Measurements from ENCODE around the gene PIK3R5. TPM values are rescaled to one million over a fixed set of nuclear protein-coding genes. Genes with fewer than 3 reads are reported as not detected.
"Not testable (repeated sequence)": the region's sequence is repeated elsewhere in the genome, so short reads cannot be mapped to it uniquely, and the experiment has no call there.

PIK3R5 gene
- total RNA-seq, 1 donor from 2014 or later: not detected

DNA sequence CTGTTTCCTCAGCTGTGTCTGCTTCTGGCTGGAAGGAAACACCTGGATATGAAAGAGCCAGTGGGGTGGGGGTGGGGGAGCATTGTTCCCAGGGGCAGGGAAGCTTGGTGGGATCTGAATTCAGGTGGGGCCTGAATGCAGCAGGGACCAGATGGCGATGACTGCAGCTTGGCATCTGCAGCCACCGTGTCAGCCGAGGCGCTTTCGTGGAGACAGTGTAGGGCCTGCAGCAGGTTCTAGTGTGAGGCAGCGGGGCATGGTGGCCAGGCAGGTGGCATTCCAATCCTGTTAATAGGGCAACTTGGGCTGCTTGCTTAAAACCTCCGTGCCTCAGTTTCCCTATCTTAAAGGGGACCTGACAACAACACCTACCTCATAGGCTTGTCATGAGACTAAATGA, 99.7 kb downstream of the PIK3R5 start:
- no peak for DNase-seq (ENCODE audit: low read depth)

DNA sequence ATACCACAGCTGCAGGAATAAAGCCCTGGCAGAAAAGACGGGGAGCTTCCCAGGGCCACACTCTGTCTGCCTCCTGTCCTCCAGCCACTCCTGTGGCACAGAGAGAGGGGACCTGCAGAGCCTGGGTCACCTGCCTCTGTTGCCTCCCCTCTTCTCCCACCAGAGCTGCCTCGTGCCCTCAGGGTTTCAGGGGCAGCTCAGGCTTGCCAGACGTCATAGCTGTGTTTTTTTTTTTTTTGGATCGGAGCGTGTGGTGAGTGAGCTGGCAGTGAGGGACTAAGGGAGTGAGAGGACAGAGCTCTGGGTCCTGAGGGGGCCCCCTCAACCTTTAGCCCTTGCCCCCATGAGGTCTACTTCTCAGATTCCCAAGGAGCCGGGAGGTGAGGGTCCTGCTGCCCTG, 100.1 kb downstream of the PIK3R5 start:
- no peak for DNase-seq (ENCODE audit: low read depth)

DNA sequence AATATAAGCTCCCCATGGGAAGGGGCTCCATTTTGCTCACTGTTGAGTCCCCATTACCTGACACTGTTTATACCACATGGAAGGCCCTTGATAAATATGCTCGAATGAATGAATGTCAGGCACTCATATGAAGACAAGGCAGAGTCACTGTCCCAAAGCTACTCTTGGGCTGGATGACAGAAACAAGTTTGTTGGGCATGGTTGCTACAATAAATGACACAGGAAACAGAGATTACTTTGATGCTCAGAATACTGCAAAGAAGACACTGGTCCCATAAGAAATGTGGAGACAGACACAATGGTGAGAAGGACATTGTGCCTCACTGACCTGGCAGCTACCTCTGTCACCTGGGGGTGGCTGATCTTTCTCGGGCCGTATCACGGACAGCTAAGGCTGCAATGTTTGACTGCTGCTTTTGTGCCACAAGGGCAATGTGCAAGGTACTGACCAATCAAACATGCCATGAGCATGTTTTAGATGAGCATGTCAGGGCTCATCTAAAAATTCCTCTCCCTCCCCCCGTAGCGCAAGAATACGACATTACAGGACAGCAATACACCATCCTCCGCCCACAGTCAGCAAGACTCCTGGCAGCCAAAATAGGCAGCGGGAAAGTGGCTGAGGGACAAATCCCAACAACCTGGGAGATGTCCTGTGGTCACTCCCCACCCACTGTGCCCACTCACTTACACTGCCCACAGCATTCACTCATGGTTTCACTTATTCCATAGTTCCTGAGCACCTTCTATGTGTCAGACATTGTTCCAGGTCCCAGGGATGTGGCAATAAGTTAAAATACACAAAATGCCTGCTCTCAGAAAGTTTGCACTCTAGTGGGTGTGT, 103.1 kb downstream of the PIK3R5 start:
- DNase-seq (ENCODE audit: low read depth): no peak

DNA sequence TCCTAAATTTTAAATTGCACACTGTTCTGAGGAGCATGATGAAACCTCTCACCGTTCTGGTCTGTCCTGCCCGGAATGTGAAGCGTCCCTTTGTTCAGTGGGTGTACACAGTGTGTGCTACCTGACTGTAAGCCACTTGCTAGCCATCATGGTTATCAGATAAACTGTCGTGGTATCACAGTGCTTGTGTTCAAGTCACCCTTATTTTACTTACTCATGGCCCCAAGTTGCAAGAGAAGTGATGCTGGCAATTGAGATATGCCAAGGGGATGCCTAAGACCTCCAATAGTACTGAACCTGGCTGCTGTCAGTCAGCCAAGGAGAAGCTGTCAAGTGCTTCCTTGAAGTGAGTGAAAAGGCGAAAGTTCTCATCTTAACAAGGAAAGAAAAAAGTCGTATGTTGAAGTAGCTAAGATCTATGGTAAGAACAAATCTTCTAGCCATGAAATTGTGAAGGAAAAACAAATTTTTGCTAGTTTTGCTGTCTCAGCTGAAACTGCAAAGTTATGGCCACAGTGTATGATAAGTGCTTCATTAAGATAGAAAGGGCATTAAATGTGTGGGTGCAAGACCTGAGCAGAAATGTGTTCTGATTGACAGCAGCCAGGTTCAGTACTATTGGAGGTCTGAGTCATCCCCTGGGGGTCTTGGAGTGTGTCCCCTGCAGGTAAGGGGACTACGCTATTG, 103.9 kb downstream of the PIK3R5 start:
- no peak for DNase-seq (ENCODE audit: low read depth)

DNA sequence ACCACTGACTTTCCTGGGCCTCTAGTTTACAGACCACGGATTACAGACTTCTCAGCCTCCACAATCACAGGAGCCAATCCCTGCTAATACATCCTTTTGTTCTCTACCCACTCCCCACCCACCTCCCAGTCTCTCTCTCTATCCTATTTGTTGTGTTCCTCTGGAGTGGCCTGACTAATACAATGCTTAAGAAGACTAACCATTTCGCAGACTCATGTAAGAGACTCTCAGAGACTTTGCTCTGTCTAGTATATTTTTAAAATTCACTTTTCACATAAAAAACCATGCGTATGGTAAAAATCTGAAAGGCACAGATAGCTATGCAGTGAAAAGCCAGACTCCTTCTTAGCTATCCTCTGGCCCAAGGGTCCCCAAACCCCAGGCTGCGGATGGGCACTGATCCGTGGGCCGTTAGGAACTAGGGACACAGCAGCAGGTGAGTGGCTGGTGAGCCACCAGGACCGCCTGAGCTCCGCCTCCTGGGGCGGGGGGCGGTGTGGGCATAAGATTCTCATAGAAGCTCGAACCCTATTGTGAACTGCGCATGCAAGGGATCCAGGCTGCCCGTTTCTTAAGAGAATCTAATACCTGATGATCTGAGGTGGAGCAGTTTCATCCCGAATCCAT, 105.6 kb downstream of the PIK3R5 start:
- DNase-seq (ENCODE audit: low read depth): no peak

DNA sequence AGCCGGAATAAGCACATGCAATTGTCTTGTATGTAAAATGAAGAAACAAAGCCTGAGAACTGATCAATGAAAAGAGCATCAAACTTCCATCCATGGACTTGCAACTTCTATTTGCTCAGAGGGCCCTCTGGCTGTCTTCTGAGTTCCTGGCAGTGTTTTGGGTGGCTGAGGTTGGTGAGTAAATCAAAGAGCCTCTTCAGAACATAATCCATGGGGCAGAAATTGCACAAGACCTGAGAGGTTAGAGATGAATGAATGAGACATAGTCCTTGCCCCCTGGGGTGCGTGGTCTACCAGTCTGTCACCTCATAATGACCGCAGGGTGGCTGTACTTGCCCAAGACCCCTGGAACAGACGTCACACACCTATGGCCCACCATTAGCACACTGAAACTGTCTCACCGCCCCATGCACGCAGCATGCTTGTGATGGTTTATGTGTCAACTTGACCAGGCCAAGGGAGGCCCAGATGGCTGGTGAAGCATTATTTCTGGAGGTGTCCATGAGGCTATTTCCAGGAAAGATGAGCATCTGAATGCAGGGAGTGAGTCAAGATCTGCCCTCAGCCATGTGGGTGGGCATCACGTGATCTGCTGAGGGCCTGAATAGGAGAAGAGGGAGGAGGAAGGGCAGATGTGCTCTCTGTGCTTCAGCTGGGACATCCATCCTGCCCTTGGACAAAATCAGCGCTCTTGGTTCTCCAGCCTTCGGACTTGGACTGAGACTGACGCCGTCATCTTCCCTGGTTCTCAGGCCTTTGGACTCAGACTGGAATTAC, 106.3 kb downstream of the PIK3R5 start:
- no peak for DNase-seq (ENCODE audit: low read depth)

DNA sequence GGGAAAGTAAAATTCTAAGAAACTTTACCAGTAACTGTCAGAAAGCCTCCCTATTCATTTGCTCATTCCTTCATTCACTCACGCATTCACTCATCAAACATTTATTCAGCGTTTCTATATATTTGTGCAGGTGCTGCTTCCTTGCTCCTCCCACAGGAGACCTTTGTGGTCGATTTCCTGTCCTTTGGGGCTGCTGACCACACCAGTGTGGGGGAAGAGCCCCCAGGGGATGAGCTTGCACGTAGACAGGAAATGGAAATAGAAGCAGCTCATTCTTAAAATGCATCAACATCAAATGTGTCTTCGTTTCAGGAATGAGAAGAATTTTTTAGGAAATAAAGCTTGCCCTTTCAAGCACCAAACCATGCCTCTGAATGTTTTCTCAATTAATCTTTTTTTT, 107.6 kb downstream of the PIK3R5 start:
- no peak for DNase-seq (ENCODE audit: low read depth)

DNA sequence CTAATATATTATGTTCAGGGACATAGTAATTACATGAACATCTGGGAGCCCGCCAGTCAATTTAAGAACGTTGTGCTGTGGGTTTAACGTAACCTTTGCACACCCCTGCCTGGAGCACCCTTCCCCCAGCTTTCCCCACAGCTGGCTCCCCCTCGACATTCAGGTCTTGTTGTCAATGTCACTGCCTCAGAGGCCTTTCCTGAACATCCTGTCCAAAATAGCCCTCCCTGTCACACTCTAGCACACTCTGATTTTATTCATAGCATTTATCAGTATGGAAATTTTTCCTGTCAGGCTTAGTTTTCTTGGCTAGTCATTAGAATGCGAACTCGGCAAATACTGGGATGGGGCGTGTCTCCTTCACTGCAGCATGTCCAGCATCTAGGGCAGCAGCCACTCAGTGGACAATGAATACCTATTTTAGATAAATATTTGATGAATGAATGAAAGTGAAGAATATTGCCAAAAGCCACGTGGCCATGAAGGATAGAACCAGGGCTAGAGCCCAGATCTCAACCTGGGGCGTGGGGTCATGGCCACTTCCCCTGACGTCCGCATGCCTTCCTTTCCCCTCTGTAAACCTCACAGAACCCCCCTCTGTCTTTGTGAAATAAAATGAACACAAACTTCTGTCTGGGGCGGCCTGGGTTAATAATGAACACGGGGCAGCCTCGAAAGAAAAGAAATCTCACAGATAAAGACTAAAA, 108.5 kb downstream of the PIK3R5 start:
- DNase-seq (ENCODE audit: low read depth): no peak

DNA sequence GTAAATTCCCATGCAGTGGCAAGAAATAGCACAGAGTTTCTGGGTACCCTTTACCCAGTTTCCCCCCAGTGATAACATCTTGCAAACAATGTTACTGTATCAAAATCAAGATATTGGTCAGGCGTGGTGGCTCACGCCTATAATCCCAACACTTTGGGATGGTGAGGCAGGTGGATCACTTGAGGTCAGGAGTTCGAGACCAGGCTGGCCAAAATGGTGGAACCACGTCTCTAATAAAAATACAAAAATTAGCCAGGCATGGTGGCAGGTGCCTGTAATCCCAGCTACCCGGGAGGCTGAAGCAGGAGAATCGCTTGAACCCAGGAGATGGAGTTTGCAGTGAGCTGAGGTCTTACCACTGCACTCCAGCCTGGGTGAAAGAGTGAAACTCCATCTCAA, 109.3 kb downstream of the PIK3R5 start:
- not testable (repeated sequence) for DNase-seq (ENCODE audit: low read depth)

DNA sequence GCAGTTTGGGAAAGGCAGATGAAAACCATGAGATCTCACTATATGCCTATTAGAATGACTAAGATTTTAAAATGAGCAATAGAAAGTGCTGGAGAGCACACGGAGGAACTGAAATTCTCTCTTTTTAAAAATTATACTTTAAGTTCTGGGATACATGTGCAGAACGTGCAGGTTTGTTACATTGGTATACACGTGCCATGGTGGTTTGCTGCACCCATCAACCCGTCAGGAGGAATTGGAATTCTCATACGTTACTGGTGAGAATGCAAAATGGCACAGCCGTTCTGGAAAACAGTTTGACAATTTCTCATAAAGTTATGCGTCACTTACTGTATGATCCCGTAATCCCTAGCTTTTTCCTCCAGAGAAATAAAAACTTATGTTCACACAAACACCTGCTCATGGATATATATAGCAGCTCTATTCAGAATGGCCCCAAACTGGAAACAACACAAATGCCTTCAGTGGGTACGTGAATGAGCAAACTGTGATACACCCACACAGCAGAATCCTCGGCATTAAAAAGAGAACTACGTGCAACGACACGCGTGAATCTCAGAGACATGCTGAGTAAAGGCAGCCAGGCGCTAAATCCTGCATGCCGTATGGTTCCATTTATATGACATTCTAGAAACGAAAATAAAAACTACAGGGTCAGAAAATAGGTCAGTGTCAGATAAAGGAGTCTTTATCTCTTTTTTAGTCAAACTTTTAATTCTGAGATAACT, 109.9 kb downstream of the PIK3R5 start:
- DNase-seq (ENCODE audit: low read depth): peak; percentile 1

DNA sequence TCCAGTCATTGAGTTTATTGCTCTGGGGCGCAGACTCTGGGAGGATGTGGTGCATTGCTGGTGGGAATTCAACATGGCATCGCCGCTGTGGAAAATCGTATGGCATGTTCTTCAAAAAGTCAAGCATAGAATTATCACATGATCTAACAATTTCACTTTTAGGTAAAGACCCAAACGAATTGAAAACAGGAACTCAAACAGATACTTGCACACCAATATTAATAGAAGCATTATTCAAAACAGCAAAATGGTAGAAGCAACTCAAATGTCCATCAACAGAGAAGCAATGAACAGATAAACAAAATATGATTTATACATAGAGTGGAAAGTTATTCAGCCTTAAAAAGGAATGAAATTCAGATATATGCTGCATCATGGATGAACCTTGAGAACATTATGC, 113.9 kb downstream of the PIK3R5 start:
- no peak for DNase-seq (ENCODE audit: low read depth)

DNA sequence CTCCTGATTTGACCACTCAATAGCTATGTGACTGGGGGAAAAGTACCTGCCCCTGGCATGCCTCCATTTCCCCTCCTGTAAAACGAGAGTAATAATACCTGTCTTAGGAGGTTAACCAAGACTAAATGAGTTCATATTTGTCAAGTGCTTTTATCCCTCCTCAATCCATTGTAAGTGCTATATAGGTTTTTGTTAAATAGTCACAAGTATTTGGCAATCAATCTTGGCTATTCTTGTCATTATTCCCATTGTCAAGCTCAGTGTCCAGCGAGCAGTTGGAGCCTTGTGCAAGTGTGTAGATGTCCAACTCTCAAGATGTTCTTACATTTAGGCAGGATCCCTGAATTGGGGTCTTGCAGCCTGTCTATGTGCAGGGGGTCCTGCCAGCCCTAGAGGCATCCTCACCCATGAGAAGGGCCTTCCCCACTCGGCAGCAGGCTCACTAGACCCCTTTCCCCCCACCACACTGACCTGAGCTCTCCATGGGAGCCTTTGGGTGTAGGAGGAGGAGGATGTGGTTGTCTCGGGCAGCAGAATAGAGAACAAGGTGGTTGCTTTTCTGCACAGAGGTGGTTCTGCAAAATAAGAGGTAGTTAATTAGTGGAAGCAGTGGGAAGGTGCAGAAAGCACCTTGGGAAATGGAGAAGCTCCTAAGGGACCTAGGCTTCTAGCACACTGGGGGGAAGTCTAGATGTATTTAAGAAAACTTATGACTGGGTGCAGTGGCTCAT, 116.0 kb downstream of the PIK3R5 start:
- no peak for DNase-seq (ENCODE audit: low read depth)

DNA sequence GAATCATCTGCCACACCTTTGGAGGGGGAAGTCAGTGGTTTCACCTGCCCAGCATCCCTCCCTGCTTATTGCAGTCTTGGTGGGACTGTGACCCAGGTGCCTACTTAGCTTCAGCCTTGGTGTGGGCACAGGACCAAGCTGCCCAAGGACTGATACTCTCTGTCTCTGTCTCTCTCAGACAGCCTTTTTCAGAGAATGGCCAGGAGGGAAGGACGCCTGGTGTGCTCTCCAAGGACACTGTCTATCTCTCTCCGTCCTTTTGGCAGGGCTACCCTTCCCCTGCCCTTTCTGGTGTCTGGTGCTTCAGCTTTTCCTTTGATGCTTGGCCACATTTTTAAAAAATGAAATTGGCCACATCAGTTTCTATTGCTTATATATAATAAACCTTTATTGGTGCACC, 117.6 kb downstream of the PIK3R5 start:
- no peak for DNase-seq (ENCODE audit: low read depth)

DNA sequence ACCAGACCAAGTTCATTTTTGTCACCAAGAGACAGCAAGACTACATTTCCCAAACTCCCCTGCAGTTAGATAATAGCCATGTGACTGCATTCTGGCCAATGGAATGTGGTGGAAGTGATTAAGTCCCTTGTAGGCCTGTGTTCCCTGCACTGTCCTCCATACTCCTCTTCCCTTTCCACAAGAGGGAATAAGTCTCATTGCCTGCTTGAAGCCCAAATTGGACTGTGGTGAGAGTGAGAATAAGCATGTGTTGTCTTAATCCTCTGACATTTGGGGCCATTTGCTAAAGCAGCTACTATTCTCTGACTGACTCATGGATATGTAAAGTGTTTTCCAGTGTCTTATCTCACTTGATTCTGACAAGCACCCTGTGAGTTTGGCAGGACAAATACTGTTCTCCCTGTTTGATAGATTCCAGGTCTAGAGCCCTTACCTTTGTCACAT, 118.7 kb downstream of the PIK3R5 start:
- no peak for DNase-seq (ENCODE audit: low read depth)

DNA sequence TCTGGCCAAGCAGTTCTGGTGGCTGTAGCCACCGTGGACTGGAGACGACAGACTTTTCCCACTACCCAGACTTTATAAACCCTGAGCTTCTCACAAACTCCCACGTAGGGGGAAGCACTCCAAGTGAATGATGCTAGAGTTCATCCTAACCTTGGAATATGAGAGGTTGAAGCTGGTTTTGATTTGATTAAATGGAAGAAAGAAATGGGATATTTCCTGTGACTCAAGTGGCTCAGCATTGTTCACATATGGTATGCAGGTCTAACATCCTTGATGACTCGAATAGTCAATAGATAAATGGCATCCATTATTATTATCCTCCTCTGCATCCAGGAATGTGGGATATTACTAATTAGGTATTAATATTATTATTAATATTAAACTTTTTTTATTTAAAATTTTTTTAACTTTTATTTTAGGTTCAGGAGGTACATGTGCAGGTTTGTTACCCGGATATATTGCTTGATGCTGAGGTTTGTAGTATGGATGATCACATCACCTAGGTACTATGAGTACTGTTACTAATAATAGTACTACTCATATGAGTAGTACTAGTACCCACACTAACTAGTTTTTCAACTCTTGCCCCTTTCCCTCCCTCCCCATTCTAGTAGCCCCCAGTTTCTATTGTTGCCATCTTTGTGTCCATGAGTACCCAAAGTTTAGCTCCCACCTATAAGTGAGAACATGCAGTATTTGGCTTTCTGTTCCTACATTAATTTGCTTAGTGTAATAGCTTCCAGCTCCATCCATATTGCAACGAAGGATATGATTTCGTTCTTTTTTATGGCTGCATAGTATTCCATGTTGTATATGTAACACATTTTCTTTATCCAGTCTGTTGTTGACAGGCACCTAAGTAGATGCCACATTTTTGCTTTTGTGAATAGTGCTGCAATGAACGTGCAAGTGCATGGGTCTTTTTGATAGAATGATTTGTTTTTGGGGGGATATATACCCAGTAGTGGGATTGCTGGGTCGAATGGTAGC, 121.0 kb downstream of the PIK3R5 start:
- DNase-seq (ENCODE audit: low read depth): no peak

DNA sequence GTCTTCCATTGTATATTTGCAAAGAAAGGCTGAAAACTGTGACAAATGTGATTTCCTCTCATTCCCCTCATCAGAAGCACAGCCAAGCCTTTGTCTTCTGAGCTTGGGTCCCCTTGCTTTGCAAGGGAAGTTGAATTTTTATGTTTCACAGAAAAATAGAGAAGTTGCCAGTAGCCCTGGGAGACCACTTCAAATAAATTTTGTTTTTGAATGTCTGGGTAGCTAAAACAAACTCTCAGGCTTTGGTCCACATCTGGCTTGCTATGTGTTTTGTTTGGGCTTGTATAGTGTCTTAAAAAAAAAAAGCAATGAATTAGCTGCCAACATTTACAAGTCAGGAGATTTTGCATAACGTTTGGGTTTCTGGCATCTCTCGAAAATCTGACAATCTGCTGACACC, 122.2 kb downstream of the PIK3R5 start:
- DNase-seq (ENCODE audit: low read depth): no peak

DNA sequence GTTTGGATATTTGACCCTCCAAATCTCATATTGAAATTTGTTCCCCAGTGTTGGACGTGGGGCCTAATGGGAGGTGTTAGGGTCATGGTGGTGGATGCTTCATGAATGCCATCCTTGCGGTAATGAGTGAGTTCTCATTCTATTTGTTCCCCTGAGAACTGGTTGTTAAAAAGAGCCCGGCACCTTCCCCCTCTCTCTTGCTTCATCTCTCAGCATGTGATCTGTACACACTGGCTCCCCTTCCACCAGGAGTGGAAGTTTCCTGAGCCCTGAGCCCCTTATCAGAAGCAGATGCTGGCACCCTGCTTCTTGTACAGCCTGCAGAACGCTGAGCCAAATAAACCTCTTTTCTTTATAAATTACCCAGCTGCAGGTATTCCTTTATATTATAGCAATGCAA, 123.7 kb downstream of the PIK3R5 start:
- DNase-seq (ENCODE audit: low read depth): no peak

DNA sequence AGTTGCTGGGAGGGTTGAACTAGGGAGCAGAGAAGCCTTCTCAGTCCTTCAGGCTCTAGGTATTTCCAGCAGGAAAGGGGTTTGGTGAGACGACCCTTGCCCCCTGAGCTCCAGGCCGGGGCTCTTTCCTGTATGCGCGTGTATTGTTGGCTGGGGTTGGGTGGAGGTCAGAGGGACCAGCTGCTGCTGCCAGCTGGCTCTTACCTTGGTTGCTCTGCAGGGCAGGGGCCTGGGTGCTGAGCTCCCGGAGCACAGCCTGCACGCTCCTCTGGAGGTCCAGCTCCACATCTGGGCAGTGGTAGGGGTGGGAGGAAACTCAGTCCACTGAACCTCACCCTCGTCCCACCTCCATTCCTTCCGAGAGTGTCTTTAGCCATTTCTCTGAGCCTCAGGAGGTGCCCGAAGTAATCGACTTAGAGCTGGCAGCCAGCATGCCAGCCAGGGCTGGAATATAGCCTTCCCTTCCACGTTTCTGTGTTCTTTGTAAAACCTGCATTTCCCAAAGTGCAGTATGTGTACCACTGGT, 126.0 kb downstream of the PIK3R5 start:
- DNase-seq (ENCODE audit: low read depth): no peak
